SK-N-SH (cell line): ENCODE measurements around the gene NCOA5. TPM values are rescaled to one million over a fixed set of nuclear protein-coding genes. Genes with fewer than 3 reads are reported as not detected.

Experiments
- CTCF ChIA-PET: fragments of 300-600, 350-600 bp; formaldehyde crosslinking; extraction: SDS; loops from one replicate; lab custom pipeline; 2021; lab: Yijun Ruan, JAX
- POLR2A ChIA-PET: fragments of 350-600 bp; sonication (Branson Sonifier 250); formaldehyde crosslinking; extraction: SDS; loops from one replicate; lab custom pipeline; 2020; ENCODE audit warnings: antibody characterized with exemption, inconsistent platforms; lab: Yijun Ruan, JAX
- DNase-seq: peaks from one replicate; pipeline ENCODE4 v3.0.0; 2012
- H2AFZ ChIP-seq: fragments of 200-600 bp; sonication (generic); 2 replicates; pipeline ENCODE4 v1.8.1; 2016; ENCODE audit warnings: antibody characterized with exemption, mild to moderate bottlenecking, low read depth
- H3F3A ChIP-seq: fragments of 200-600 bp; sonication (generic); replicated peaks from 2 replicates; pipeline ENCODE3; 2016; ENCODE audit warnings: antibody characterized with exemption, mild to moderate bottlenecking; ENCODE audit not compliant: insufficient read depth
- H3K27ac ChIP-seq, 2 experiments: fragments of 200-500 bp in 1 of 2; fragments of 200-600 bp in 1 of 2; sonication (Bioruptor generic) in 1 of 2; sonication (generic), shearing (Covaris generic) in 1 of 2; 2 replicates each; pipeline versions ENCODE4 v1.5.1 to v1.6.1; 2014 to 2016; ENCODE audit warnings: low read depth in 2 of 2, inconsistent platforms in 1 of 2, low read length in 1 of 2, mild to moderate bottlenecking in 1 of 2, mixed read lengths in 1 of 2
- H3K27me3 ChIP-seq: fragments of 200-600 bp; sonication (generic), shearing (Covaris generic); 2 replicates; pipeline ENCODE4 v1.6.1; 2016; ENCODE audit warnings: mixed run types; ENCODE audit not compliant: insufficient read depth
- H3K36me3 ChIP-seq, 2 experiments: fragments of 200-500 bp in 1 of 2; fragments of 200-600 bp in 1 of 2; sonication (Bioruptor generic) in 1 of 2; sonication (generic) in 1 of 2; replicated peaks in 1 of 2; 2 replicates each; pipeline versions ENCODE3 to v1.5.1; 2014 to 2016; ENCODE audit warnings: low read length in 1 of 2, mild to moderate bottlenecking in 1 of 2; ENCODE audit not compliant: insufficient read depth in 2 of 2, control insufficient read depth in 1 of 2
- H3K4me1 ChIP-seq, 2 experiments: fragments of 200-500 bp in 1 of 2; fragments of 200-600 bp in 1 of 2; sonication (Bioruptor generic) in 1 of 2; sonication (generic), shearing (Covaris generic) in 1 of 2; 2 replicates each; pipeline versions ENCODE4 v1.5.1 to v1.6.1; 2014 to 2016; ENCODE audit warnings: low read depth in 1 of 2, low read length in 1 of 2, mixed run types in 1 of 2; ENCODE audit not compliant: insufficient read depth in 2 of 2, control insufficient read depth in 1 of 2
- H3K4me2 ChIP-seq: fragments of 200-600 bp; sonication (generic), shearing (Covaris generic); 2 replicates; pipeline ENCODE4 v1.6.1; 2017; ENCODE audit warnings: mixed run types
- H3K4me3 ChIP-seq, 2 experiments: fragments of 200-500 bp in 1 of 2; fragments of 200-600 bp in 1 of 2; sonication (Bioruptor generic) in 1 of 2; sonication (generic), shearing (Covaris generic) in 1 of 2; 2 replicates each; pipeline versions ENCODE4 v1.5.1 to v1.8.1; 2014 to 2016; ENCODE audit warnings: low read depth in 2 of 2, inconsistent platforms in 1 of 2, low read length in 1 of 2, mild to moderate bottlenecking in 1 of 2, mixed read lengths in 1 of 2, moderate library complexity in 1 of 2
- H3K79me2 ChIP-seq: fragments of 200-600 bp; sonication (generic); 2 replicates; pipeline ENCODE4 v1.8.1; 2017; ENCODE audit warnings: mild to moderate bottlenecking; ENCODE audit not compliant: insufficient read depth
- H3K9ac ChIP-seq: fragments of 200-600 bp; sonication (generic); 2 replicates; pipeline ENCODE4 v1.6.1; 2017; ENCODE audit warnings: mixed run types
- H3K9me2 ChIP-seq: fragments of 200-600 bp; sonication (generic); 2 replicates; pipeline ENCODE4 v1.6.1; 2017; ENCODE audit warnings: mixed run types
- H3K9me3 ChIP-seq: fragments of 200-600 bp; sonication (generic); 2 replicates; pipeline ENCODE4 v1.6.1; 2017; ENCODE audit warnings: mixed run types, mild to moderate bottlenecking, moderate library complexity
- H4K20me1 ChIP-seq: fragments of 200-600 bp; sonication (generic); 2 replicates; pipeline ENCODE4 v1.6.1; 2017; ENCODE audit warnings: mild to moderate bottlenecking, mixed run types; ENCODE audit not compliant: insufficient read depth
- CHD2 ChIP-seq: fragments of 150-350 bp; IDR thresholded peaks from 2 replicates; pipeline ENCODE4 v1.6.1; 2018; ENCODE audit warnings: low read length; ENCODE audit not compliant: partially characterized antibody
- CTCF ChIP-seq: fragments of 200-600 bp; sonication (generic); IDR thresholded peaks from 2 replicates; pipeline ENCODE4 v1.6.1; 2017; ENCODE audit warnings: antibody characterized with exemption, mild to moderate bottlenecking, moderate library complexity
- EP300 ChIP-seq, 2 experiments: IDR thresholded peaks; 2 replicates each; pipeline versions ENCODE4 v1.4.0 to v1.6.1; 2012; ENCODE audit warnings: borderline replicate concordance in 1 of 2, low read depth in 1 of 2, low read length in 1 of 2
- FOXM1 ChIP-seq: IDR thresholded peaks from 2 replicates; pipeline ENCODE4 v1.4.0; 2012; ENCODE audit warnings: low read depth, mild to moderate bottlenecking
- MXI1 ChIP-seq: IDR thresholded peaks from 2 replicates; pipeline ENCODE4 v1.6.1; 2012; ENCODE audit warnings: mild to moderate bottlenecking, low read depth, low read length, improper control_type of control experiment
- PBX3 ChIP-seq: IDR thresholded peaks from 2 replicates; pipeline ENCODE4; 2012
- RAD21 ChIP-seq: IDR thresholded peaks from 2 replicates; pipeline ENCODE4 v1.6.1; 2012; ENCODE audit warnings: mild to moderate bottlenecking, low read length
- REST ChIP-seq: IDR thresholded peaks from 2 replicates; pipeline ENCODE4 v1.6.1; 2012; ENCODE audit warnings: mild to moderate bottlenecking, low read depth, low read length, moderate library complexity
- RXRA ChIP-seq: IDR thresholded peaks from 2 replicates; pipeline ENCODE4 v1.4.0; 2012; ENCODE audit warnings: low read depth, mild to moderate bottlenecking, borderline replicate concordance
- SIN3A ChIP-seq: IDR thresholded peaks from 2 replicates; pipeline ENCODE4 v1.6.1; 2012; ENCODE audit warnings: low read depth, mild to moderate bottlenecking, low read length, moderate library complexity, borderline replicate concordance
- TEAD4 ChIP-seq: IDR thresholded peaks from 2 replicates; pipeline ENCODE4 v1.4.0; 2012; ENCODE audit warnings: mild to moderate bottlenecking, borderline replicate concordance; ENCODE audit not compliant: insufficient read depth
- WGBS: methylation state at CpG from one replicate; pipeline ENCODE4 v1.1.6; 2017; ENCODE audit warnings: low lambda C conversion rate; 5-methylcytosine and 5-hydroxymethylcytosine counted together
- polyA plus RNA-seq, 3 experiments: library from polyadenylated mRNA; depleted of rRNA; stranded (reverse); fragments of >200 nt; gene quantifications; 2 replicates each; pipeline ENCODE4 v1.2.3, GENCODE V29; 2012
- TF ChIP-seq, protein P1 (sequence below): fragments of 150-350 bp; IDR thresholded peaks from 2 replicates; pipeline ENCODE4 v1.6.1; 2016; ENCODE audit warnings: mild to moderate bottlenecking, low read depth, low read length

Gene NCOA5
- polyA plus RNA-seq, 1 of the 3 experiments (the other 2 are of a cell fraction), result 20.4 TPM

DNA sequence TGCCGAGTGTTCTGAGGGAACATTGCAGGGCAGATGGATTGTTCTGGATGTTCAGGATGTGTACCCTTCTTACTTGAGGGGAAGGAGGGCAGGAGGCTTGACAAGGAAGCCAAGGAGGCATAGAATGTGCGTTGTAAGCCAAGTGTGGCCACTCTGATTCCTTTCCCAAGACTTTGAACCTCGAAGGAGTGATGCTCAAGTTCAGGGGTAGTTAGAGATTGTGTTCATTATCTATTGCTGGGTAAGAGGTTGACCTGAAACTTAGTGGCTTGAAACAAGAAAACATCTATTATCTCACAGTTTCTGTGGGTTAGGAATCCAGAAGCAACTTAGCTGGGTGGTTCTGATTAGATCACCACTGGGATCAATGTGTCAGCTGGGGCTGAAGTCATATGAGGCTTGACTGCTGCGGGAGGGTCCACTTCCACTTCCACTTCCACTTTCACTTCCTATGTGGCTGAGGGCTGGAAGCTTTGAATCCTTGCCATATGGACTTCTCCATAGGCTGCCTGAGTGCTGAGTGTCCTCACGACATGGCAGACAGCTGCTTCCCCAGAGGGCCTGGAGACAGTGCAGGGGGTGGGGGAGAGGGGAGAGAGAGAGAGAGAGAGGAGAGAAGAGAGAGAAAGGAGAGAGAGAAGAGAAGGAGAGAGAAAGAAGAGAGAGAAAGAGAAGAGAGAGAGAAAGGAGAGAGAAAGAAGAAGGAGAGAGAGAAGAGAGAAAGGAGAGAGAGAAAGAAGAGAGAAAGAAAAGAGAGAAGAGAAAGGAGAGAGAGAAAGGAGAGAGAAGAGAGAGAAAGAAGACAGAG is 21.5 kb upstream of the NCOA5 start:
- Histone ChIP-seq H3K27me3 (peaks cover 15% of the 10 kb centered on the region), H2AFZ (no peak overlapping the region), H3K9me3 (no peaks in the 10 kb centered on the region), H3K36me3 (no peaks in the 10 kb centered on the region), H3K4me1 (peaks cover 0 to 6% of the 10 kb centered on the region in 2 experiments; a peak in 1 of 4 replicates), H3K9me2 (no peaks in the 10 kb centered on the region), H4K20me1 (no peaks in the 10 kb centered on the region), H3K4me2 (no peak overlapping the region), H3F3A (no peaks in the 10 kb centered on the region), H3K79me2 (no peaks in the 10 kb centered on the region), H3K27ac (no peak overlapping the region), H3K4me3 (no peak overlapping the region), H3K9ac (no peak overlapping the region)
- DNase-seq, result no peak
- TF ChIP-seq CTCF, result no peak
- no peak for TF ChIP-seq SIN3A
- ChIA-PET POLR2A (no interaction called here), CTCF (interaction anchor here (0.9 to 1.1 kb wide), 2 partner anchors 17 to 124 kb away, joined by 3 to 4 read pairs; no protein-coding TSS in a partner anchor)
- WGBS, result 25% methylated on average over 5 of the region's 5 CpGs

GRCh38 chr20:46108976-46109375 is 19.2 kb upstream of the NCOA5 start:
- Histone ChIP-seq H3F3A (no peaks in the 10 kb centered on the region), H3K9ac (no peak overlapping the region), H3K36me3 (no peaks in the 10 kb centered on the region), H3K27me3 (peaks cover 11% of the 10 kb centered on the region), H3K4me3 (no peak overlapping the region), H4K20me1 (no peaks in the 10 kb centered on the region), H2AFZ (no peak overlapping the region), H3K4me1 (peaks cover 0 to 6% of the 10 kb centered on the region in 2 experiments; a peak in 1 of 4 replicates), H3K9me3 (no peaks in the 10 kb centered on the region), H3K4me2 (no peak overlapping the region), H3K9me2 (no peaks in the 10 kb centered on the region), H3K27ac (no peak overlapping the region), H3K79me2 (no peaks in the 10 kb centered on the region)
- TF ChIP-seq RXRA (no peak), MXI1 (no peak), SIN3A (no peak), EP300 (IDR thresholded peaks at IDR 0.05; ENCODE audit: borderline replicate concordance in 1 of 2, low read depth in 1 of 2, low read length in 1 of 2) (no peak), TEAD4 (no peak), CTCF (no peak), RAD21 (no peak), PBX3 (no peak), FOXM1 (no peak), CHD2 (no peak), REST (no peak)
- TF ChIP-seq, protein P1, sequence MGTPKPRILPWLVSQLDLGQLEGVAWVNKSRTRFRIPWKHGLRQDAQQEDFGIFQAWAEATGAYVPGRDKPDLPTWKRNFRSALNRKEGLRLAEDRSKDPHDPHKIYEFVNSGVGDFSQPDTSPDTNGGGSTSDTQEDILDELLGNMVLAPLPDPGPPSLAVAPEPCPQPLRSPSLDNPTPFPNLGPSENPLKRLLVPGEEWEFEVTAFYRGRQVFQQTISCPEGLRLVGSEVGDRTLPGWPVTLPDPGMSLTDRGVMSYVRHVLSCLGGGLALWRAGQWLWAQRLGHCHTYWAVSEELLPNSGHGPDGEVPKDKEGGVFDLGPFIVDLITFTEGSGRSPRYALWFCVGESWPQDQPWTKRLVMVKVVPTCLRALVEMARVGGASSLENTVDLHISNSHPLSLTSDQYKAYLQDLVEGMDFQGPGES, result no peak
- no peak for DNase-seq
- CTCF ChIA-PET, result interaction anchor here (1.7 kb wide), 1 partner anchor 23 kb away, joined by 6 read pairs; no protein-coding TSS in a partner anchor
- POLR2A ChIA-PET, result no interaction called here
- 72% methylated on average over 6 of the region's 14 CpGs for WGBS
